ENCODE data around the gene RPL10A.

RPL10A gene

DNA sequence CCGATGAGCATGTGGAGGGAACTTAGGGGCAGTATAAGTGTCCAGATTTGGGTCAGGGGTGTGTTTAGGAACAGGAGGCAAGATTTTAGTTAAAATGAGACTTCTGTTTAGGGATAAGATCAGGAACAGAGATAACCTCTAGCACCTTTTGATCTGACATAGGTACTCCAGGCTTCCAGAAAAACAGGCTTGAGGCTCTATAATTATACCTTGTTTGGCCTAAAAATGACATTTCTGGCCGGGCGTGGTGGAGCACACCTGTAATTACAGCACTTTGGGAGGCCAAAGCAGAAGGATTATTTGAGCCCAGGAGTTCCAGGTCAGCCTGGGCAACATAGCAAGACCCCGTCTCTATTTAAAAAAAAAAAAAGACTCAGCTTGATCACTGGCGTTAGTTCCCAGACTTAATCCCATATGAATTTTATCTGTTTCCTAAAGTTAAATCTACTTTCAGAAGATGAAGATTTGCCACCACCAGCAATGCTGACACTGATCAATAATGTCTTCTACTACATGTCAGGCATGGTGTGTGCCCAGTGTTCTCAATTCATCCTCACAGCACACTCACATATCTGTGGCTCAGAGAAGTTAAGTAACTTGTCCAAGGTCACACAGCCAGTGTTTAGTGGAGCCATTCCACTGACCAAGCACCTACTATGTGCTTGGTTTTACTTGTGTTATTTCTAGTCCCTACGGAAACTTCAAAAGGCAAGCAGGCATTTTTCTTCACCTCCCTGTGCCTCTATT lies 50.5 kb downstream of the RPL10A start:
- Histone ChIP-seq H3K27me3 (ENCODE audit: low read depth, low read length) (no peaks in the 10 kb centered on the region), H3K4me1 (ENCODE audit: control insufficient read depth in 1 of 2, insufficient read depth in 2 of 2, low read length in 2 of 2) (no peaks in the 10 kb centered on the region), H3K36me3 (ENCODE audit: control insufficient read depth in 1 of 2, insufficient read depth in 2 of 2, low read length in 2 of 2) (no peaks in the 10 kb centered on the region), H3K4me3 (ENCODE audit: low read depth in 1 of 2, low read length in 2 of 2) (no peak overlapping the region), H3K9me3 (ENCODE audit: control insufficient read depth in 1 of 2, low read length in 2 of 2) (no peaks in the 10 kb centered on the region), H3K27ac (ENCODE audit: low read length) (no peak overlapping the region)

DNA sequence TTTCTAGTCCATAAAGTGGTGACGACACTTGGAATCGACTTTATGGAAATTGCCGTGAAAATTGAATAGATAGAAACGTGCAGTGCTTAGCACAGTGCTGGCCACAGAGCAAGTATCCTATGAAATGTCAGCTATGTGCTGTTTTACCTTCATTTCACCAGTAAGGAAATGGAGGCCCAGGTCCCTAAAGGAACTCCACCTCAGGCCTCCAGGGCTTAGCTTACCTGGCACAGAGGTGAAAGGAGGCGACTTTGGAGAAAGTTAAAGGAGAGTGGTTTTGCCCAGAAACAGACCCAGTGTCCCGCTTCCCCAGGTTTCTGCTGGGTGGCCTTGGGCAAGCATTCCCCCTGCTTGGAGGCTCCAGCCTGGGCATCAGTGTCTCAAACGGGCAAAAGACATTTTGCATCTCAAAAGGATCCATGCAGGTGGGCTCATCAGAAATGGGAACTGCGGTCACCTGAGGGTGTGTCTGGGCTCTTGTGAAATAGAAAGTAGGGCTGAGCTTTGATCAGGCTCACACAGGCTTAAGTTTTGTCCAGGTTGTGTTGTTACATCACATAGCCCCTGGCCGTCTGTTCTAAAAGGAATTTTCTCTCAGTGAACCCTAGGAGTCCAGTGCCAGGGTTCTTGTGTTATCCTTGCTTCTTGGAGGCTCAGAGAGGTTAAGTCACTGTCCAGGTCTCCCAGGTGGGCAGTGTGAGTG lies 51.3 kb downstream of the RPL10A start:
- Histone ChIP-seq H3K4me1 (ENCODE audit: control insufficient read depth in 1 of 2, insufficient read depth in 2 of 2, low read length in 2 of 2) (no peaks in the 10 kb centered on the region), H3K27me3 (ENCODE audit: low read depth, low read length) (no peaks in the 10 kb centered on the region), H3K36me3 (ENCODE audit: control insufficient read depth in 1 of 2, insufficient read depth in 2 of 2, low read length in 2 of 2) (no peaks in the 10 kb centered on the region), H3K4me3 (ENCODE audit: low read depth in 1 of 2, low read length in 2 of 2) (no peak overlapping the region), H3K27ac (ENCODE audit: low read length) (no peak overlapping the region), H3K9me3 (ENCODE audit: control insufficient read depth in 1 of 2, low read length in 2 of 2) (no peaks in the 10 kb centered on the region)

Data from muscle layer of duodenum (tissue), 2 donors.